Measurements from ENCODE around the gene MAP1A.
A peak's percentile ranks its signal among the peaks of the same experiment; 100 is the strongest.

Gene MAP1A

GRCh38 chr15:43517354-43518196 is at the start of gene MAP1A:
Gene MAP1A (plus strand): TSS chr15:43517608. CDS start chr15:43521474, 3,866 bp downstream.
- H3K27me3 ChIP-seq (ENCODE audit: control insufficient read depth, insufficient read depth, low read length), result peaks cover 72% of the 10 kb centered on the region
- H3K9me3 ChIP-seq (ENCODE audit: control insufficient read depth, insufficient read depth, low read depth, low read length), result no peaks in the 10 kb centered on the region
- no peaks in the 10 kb centered on the region for H3K36me3 ChIP-seq (ENCODE audit: control insufficient read depth, insufficient read depth, low read length)
- H3K27ac ChIP-seq (ENCODE audit: low read depth, low read length), result no peak within 1 kb of the TSS
- peak within 1 kb of the TSS; percentile 69 for H3K4me3 ChIP-seq (ENCODE audit: low read depth, low read length)
- H3K4me1 ChIP-seq (ENCODE audit: control insufficient read depth, insufficient read depth, low read length), result peaks cover 33% of the 10 kb centered on the region
- no peak within 1 kb of the TSS for H3K9ac ChIP-seq (ENCODE audit: low read length)

- Histone ChIP-seq H3K27ac (ENCODE audit: low read depth, low read length) (no peak overlapping the region), H3K36me3 (ENCODE audit: control insufficient read depth, insufficient read depth, low read length) (peaks cover 95% of the 10 kb centered on the region), H3K9ac (ENCODE audit: low read length) (no peak overlapping the region), H3K4me1 (ENCODE audit: control insufficient read depth, insufficient read depth, low read length) (no peaks in the 10 kb centered on the region), H3K4me3 (ENCODE audit: low read depth, low read length) (no peak overlapping the region), H3K9me3 (ENCODE audit: control insufficient read depth, insufficient read depth, low read depth, low read length) (no peaks in the 10 kb centered on the region), H3K27me3 (ENCODE audit: control insufficient read depth, insufficient read depth, low read length) (no peaks in the 10 kb centered on the region)
These were observed 47.5 kb upstream of the MAP1A start for GRCh38 chr15:43469867-43470266.

GRCh38 chr15:43471975-43472374 is 45.4 kb upstream of the MAP1A start:
- H3K36me3 ChIP-seq (ENCODE audit: control insufficient read depth, insufficient read depth, low read length), result peaks cover 95% of the 10 kb centered on the region
- no peak overlapping the region for H3K9ac ChIP-seq (ENCODE audit: low read length)

GRCh38 chr15:43473885-43474284 is 43.5 kb upstream of the MAP1A start:
- no peak overlapping the region for H3K4me3 ChIP-seq (ENCODE audit: low read depth, low read length)
- no peaks in the 10 kb centered on the region for H3K27me3 ChIP-seq (ENCODE audit: control insufficient read depth, insufficient read depth, low read length)
- peaks cover 9% of the 10 kb centered on the region; the same call in 1 of the 2 replicates for H3K4me1 ChIP-seq (ENCODE audit: control insufficient read depth, insufficient read depth, low read length)
- H3K36me3 ChIP-seq (ENCODE audit: control insufficient read depth, insufficient read depth, low read length), result peaks cover 92% of the 10 kb centered on the region
- no peak overlapping the region for H3K27ac ChIP-seq (ENCODE audit: low read depth, low read length)
- H3K9me3 ChIP-seq (ENCODE audit: control insufficient read depth, insufficient read depth, low read depth, low read length), result no peaks in the 10 kb centered on the region
- H3K9ac ChIP-seq (ENCODE audit: low read length), result no peak overlapping the region

More at GRCh38 chr15:43471975-43472374, 45.4 kb upstream of the MAP1A start:
- H3K27me3 ChIP-seq (ENCODE audit: control insufficient read depth, insufficient read depth, low read length), result no peaks in the 10 kb centered on the region
- H3K9me3 ChIP-seq (ENCODE audit: control insufficient read depth, insufficient read depth, low read depth, low read length), result no peaks in the 10 kb centered on the region
- H3K27ac ChIP-seq (ENCODE audit: low read depth, low read length), result no peak overlapping the region
- H3K4me3 ChIP-seq (ENCODE audit: low read depth, low read length), result no peak overlapping the region
- no peaks in the 10 kb centered on the region for H3K4me1 ChIP-seq (ENCODE audit: control insufficient read depth, insufficient read depth, low read length)

GRCh38 chr15:43483297-43484128 is 33.9 kb upstream of the MAP1A start:
- no peak overlapping the region for H3K9ac ChIP-seq (ENCODE audit: low read length)
- no peaks in the 10 kb centered on the region for H3K9me3 ChIP-seq (ENCODE audit: control insufficient read depth, insufficient read depth, low read depth, low read length)
- no peak overlapping the region for H3K27ac ChIP-seq (ENCODE audit: low read depth, low read length)
- no peak overlapping the region for H3K4me3 ChIP-seq (ENCODE audit: low read depth, low read length)
- H3K4me1 ChIP-seq (ENCODE audit: control insufficient read depth, insufficient read depth, low read length), result peaks cover 3% of the 10 kb centered on the region; the same call in 1 of the 2 replicates
- peaks cover 75% of the 10 kb centered on the region for H3K36me3 ChIP-seq (ENCODE audit: control insufficient read depth, insufficient read depth, low read length)
- no peaks in the 10 kb centered on the region for H3K27me3 ChIP-seq (ENCODE audit: control insufficient read depth, insufficient read depth, low read length)

- H3K36me3 ChIP-seq (ENCODE audit: control insufficient read depth, insufficient read depth, low read length), result peaks cover 75% of the 10 kb centered on the region
- no peaks in the 10 kb centered on the region for H3K4me1 ChIP-seq (ENCODE audit: control insufficient read depth, insufficient read depth, low read length)
- H3K27ac ChIP-seq (ENCODE audit: low read depth, low read length), result no peak overlapping the region
- no peaks in the 10 kb centered on the region for H3K9me3 ChIP-seq (ENCODE audit: control insufficient read depth, insufficient read depth, low read depth, low read length)
- H3K27me3 ChIP-seq (ENCODE audit: control insufficient read depth, insufficient read depth, low read length), result no peaks in the 10 kb centered on the region
- no peak overlapping the region for H3K4me3 ChIP-seq (ENCODE audit: low read depth, low read length)
- H3K9ac ChIP-seq (ENCODE audit: low read length), result no peak overlapping the region
These were observed 33.0 kb upstream of the MAP1A start for GRCh38 chr15:43484455-43484854.

- Histone ChIP-seq H3K9ac (ENCODE audit: low read length) (no peak overlapping the region), H3K36me3 (ENCODE audit: control insufficient read depth, insufficient read depth, low read length) (peaks cover 84% of the 10 kb centered on the region), H3K27ac (ENCODE audit: low read depth, low read length) (no peak overlapping the region), H3K4me3 (ENCODE audit: low read depth, low read length) (no peak overlapping the region), H3K9me3 (ENCODE audit: control insufficient read depth, insufficient read depth, low read depth, low read length) (no peaks in the 10 kb centered on the region), H3K27me3 (ENCODE audit: control insufficient read depth, insufficient read depth, low read length) (no peaks in the 10 kb centered on the region), H3K4me1 (ENCODE audit: control insufficient read depth, insufficient read depth, low read length) (peaks cover 8% of the 10 kb centered on the region)
These were observed 30.0 kb upstream of the MAP1A start for GRCh38 chr15:43487271-43487895.

- H3K36me3 ChIP-seq (ENCODE audit: control insufficient read depth, insufficient read depth, low read length), result peaks cover 74% of the 10 kb centered on the region
- H3K4me3 ChIP-seq (ENCODE audit: low read depth, low read length), result no peak overlapping the region
- H3K27ac ChIP-seq (ENCODE audit: low read depth, low read length), result no peak overlapping the region
- peaks cover 12% of the 10 kb centered on the region for H3K4me1 ChIP-seq (ENCODE audit: control insufficient read depth, insufficient read depth, low read length)
- no peak overlapping the region for H3K9ac ChIP-seq (ENCODE audit: low read length)
- no peaks in the 10 kb centered on the region for H3K9me3 ChIP-seq (ENCODE audit: control insufficient read depth, insufficient read depth, low read depth, low read length)
- H3K27me3 ChIP-seq (ENCODE audit: control insufficient read depth, insufficient read depth, low read length), result no peaks in the 10 kb centered on the region
These were observed 28.6 kb upstream of the MAP1A start for GRCh38 chr15:43488790-43489189.

GRCh38 chr15:43489191-43489590 is 28.2 kb upstream of the MAP1A start:
- H3K4me3 ChIP-seq (ENCODE audit: low read depth, low read length), result no peak overlapping the region
- H3K9me3 ChIP-seq (ENCODE audit: control insufficient read depth, insufficient read depth, low read depth, low read length), result no peaks in the 10 kb centered on the region
- peaks cover 70% of the 10 kb centered on the region for H3K36me3 ChIP-seq (ENCODE audit: control insufficient read depth, insufficient read depth, low read length)
- peaks cover 16% of the 10 kb centered on the region for H3K4me1 ChIP-seq (ENCODE audit: control insufficient read depth, insufficient read depth, low read length)
- no peak overlapping the region for H3K27ac ChIP-seq (ENCODE audit: low read depth, low read length)
- no peak overlapping the region for H3K9ac ChIP-seq (ENCODE audit: low read length)
- no peaks in the 10 kb centered on the region for H3K27me3 ChIP-seq (ENCODE audit: control insufficient read depth, insufficient read depth, low read length)

- H3K27me3 ChIP-seq (ENCODE audit: control insufficient read depth, insufficient read depth, low read length), result no peaks in the 10 kb centered on the region
- peak overlapping the region; percentile 64 for H3K27ac ChIP-seq (ENCODE audit: low read depth, low read length)
- peak overlapping the region; percentile 78 for H3K4me3 ChIP-seq (ENCODE audit: low read depth, low read length)
- H3K9ac ChIP-seq (ENCODE audit: low read length), result peak overlapping the region; percentile 66
- no peaks in the 10 kb centered on the region for H3K9me3 ChIP-seq (ENCODE audit: control insufficient read depth, insufficient read depth, low read depth, low read length)
- H3K4me1 ChIP-seq (ENCODE audit: control insufficient read depth, insufficient read depth, low read length), result peaks cover 17% of the 10 kb centered on the region
- H3K36me3 ChIP-seq (ENCODE audit: control insufficient read depth, insufficient read depth, low read length), result peaks cover 44% of the 10 kb centered on the region
These were observed 25.1 kb upstream of the MAP1A start for GRCh38 chr15:43492266-43492665.

Data from HUES6 (cell line).